ENCODE results near the gene CYBRD1. TPM values are rescaled to one million over a fixed set of nuclear protein-coding genes. Genes with fewer than 3 reads are reported as not detected.

Gene CYBRD1
- total and polyA plus RNA-seq, 10 of the 15 experiments (the other 5 are each of a cell fraction or from before 2014, with no cell fraction given): 10.8 to 51.9 (median 29.6) TPM

GRCh38 chr2:171482308-171482707 lies 40.0 kb upstream of the CYBRD1 start:
- no peak overlapping the region for H3K4me3 ChIP-seq
- H3K36me3 ChIP-seq (ENCODE audit: control insufficient read depth in 2 of 2, insufficient read depth in 2 of 2, low read length in 1 of 2): peaks cover 4 to 11% of the 10 kb centered on the region in 2 experiments; a peak in 3 of 4 replicates
- H3K79me2 ChIP-seq (ENCODE audit: control insufficient read depth, insufficient read depth, low read length): no peaks in the 10 kb centered on the region
- CTCF ChIA-PET: interaction anchor here (0.6 to 1.7 kb wide), 4 partner anchors 10 to 544 kb away, joined by 3 to 4 read pairs (median 3); no protein-coding TSS in a partner anchor
- H3K4me1 ChIP-seq (ENCODE audit: control insufficient read depth, insufficient read depth, low read length): peaks cover 37% of the 10 kb centered on the region
- no peak overlapping the region for H2AFZ ChIP-seq (ENCODE audit: control insufficient read depth, low read depth, low read length)
- H3K27me3 ChIP-seq (replicated peaks in 1 of 2; ENCODE audit: control insufficient read depth in 2 of 2, insufficient read depth in 2 of 2, low read length in 1 of 2): no peaks in the 10 kb centered on the region
- BruUV-seq (replicated peaks): no TSS peak
- TF ChIP-seq, protein P1, sequence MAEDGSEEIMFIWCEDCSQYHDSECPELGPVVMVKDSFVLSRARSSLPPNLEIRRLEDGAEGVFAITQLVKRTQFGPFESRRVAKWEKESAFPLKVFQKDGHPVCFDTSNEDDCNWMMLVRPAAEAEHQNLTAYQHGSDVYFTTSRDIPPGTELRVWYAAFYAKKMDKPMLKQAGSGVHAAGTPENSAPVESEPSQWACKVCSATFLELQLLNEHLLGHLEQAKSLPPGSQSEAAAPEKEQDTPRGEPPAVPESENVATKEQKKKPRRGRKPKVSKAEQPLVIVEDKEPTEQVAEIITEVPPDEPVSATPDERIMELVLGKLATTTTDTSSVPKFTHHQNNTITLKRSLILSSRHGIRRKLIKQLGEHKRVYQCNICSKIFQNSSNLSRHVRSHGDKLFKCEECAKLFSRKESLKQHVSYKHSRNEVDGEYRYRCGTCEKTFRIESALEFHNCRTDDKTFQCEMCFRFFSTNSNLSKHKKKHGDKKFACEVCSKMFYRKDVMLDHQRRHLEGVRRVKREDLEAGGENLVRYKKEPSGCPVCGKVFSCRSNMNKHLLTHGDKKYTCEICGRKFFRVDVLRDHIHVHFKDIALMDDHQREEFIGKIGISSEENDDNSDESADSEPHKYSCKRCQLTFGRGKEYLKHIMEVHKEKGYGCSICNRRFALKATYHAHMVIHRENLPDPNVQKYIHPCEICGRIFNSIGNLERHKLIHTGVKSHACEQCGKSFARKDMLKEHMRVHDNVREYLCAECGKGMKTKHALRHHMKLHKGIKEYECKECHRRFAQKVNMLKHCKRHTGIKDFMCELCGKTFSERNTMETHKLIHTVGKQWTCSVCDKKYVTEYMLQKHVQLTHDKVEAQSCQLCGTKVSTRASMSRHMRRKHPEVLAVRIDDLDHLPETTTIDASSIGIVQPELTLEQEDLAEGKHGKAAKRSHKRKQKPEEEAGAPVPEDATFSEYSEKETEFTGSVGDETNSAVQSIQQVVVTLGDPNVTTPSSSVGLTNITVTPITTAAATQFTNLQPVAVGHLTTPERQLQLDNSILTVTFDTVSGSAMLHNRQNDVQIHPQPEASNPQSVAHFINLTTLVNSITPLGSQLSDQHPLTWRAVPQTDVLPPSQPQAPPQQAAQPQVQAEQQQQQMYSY (CRISPR knock-in tag; IDR thresholded peaks at IDR 0.05): no peak
- peak; percentile 28; the same call in 1 of the 2 replicates for TF ChIP-seq NFIC (IDR thresholded peaks at IDR 0.05; ENCODE audit: low read depth, low read length)
- RAD21 ChIA-PET (ENCODE audit: unreplicated experiment): interaction anchor here (1.0 kb wide), 1 partner anchor 13 kb away, joined by 3 read pairs; no protein-coding TSS in a partner anchor
- FAIRE-seq (peak; percentile 18), DNase-seq (ENCODE audit: low read depth, low spot score) (no peak), ATAC-seq (peak; percentile 45; the same call in 2 of the 3 replicates)
- in situ Hi-C loops (cut with MboI): no loop called here
- H3K9ac ChIP-seq (ENCODE audit: control insufficient read depth, insufficient read depth, low read length): no peak overlapping the region
- POLR2A ChIA-PET: interaction anchor here (0.7 kb wide), 1 partner anchor 17 kb away, joined by 3 read pairs; no protein-coding TSS in a partner anchor
- intact Hi-C loops (cut with micrococcal nuclease; ENCODE audit: unreplicated experiment): no loop called here
- peak overlapping the region; percentile 29 for H3K27ac ChIP-seq (ENCODE audit: control insufficient read depth, insufficient read depth)
- SMC1A ChIA-PET (ENCODE audit: uncharacterized antibody, unreplicated experiment): interaction anchor here (0.9 to 1.4 kb wide), 4 partner anchors 11 to 292 kb away, joined by 3 read pairs; no protein-coding TSS in a partner anchor
- H4K20me1 ChIP-seq (ENCODE audit: control insufficient read depth, insufficient read depth): no peaks in the 10 kb centered on the region
- peak overlapping the region; percentile 1; the same call in 1 of the 2 replicates for H3K4me2 ChIP-seq (ENCODE audit: control insufficient read depth, insufficient read depth)
- H3K9me3 ChIP-seq (replicated peaks; ENCODE audit: control insufficient read depth, insufficient read depth, low read length): no peaks in the 10 kb centered on the region
